GOT3 (cell line): ENCODE measurements around the gene MAN2B1.

ENCODE experiments used
- DNase-seq: peaks from one replicate; lab custom pipeline; 2025; ENCODE audit warnings: mixed read lengths; lab: John Stamatoyannopoulos, UW

Gene MAN2B1

GRCh38 chr19:12617646-12618045, 48.9 kb downstream of the MAN2B1 start:
- DNase-seq: no peak

DNA sequence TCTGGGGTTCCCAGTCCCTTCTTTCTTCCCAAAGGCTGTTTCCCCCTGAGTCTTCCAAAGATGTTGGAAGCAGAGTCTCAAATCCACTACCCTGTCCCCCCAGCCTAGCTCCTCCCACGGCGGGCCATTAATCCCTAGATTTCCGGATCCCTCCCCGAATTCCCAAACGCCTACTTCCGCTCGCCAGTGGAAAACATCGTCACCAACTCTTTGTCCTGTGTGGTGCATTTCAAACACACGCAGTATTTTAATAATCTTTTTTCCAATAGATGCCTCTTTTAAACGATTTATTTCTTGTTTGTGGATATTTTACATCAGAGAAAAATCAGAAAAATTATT, 55.2 kb downstream of the MAN2B1 start:
- peak; percentile 19 for DNase-seq

GRCh38 chr19:12610540-12611360, 55.8 kb downstream of the MAN2B1 start, which contains the start of the genes ZNF490 and ZNF791:
TSS of gene ZNF490 (minus strand) at chr19:12610813. CDS start at chr19:12610680, 133 bp downstream.
TSS of gene ZNF791 (plus strand) at chr19:12610920. CDS start at chr19:12611080, 160 bp downstream.
- DNase-seq: peak; percentile 78

- DNase-seq: no peak
These were observed 58.9 kb downstream of the MAN2B1 start for GRCh38 chr19:12607631-12608030.

DNA sequence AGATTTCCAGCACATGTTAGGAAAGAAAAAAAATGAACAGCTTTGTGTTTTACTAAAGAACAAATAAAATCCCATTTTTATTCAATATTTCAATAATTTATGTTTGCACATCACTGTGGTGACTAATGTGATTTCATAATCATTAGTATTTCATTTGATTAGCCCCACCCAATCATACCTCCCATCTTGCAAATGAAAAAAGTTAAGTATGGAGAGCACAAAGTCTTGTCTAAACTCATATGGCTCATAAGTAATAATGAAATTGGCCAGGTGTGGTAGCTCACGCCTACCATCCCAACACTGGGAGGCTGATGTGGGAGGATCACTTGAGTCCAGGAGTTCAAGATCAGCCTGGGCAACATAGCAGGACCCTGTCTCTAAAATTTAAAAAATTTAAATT, 59.7 kb downstream of the MAN2B1 start:
- DNase-seq: no peak

GRCh38 chr19:12603714-12604113, 62.8 kb downstream of the MAN2B1 start:
- no peak for DNase-seq

DNA sequence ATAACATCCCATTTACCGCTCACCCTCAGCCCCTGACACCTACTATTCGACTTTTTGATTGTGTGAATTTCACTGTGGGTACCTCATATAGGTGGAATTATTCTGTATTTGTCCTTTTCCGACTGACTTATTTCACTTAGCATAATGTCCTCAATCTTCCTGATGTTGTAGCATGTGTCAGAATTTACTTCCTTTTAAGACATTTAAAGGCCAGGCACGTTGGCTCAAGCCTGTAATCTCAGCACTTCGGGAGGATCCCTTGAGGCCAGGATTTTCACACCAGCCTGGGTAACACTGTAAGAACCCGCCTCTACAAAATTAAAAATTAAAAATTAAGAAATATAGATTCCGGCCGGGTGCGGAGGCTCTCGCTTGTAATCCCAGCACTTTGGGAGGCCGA, 68.9 kb downstream of the MAN2B1 start:
- no peak for DNase-seq

- DNase-seq: no peak
These were observed 69.5 kb downstream of the MAN2B1 start for GRCh38 chr19:12596927-12597548.
